Spleen (tissue), 11 donors: Measurements from ENCODE around the gene NLGN4X. TPM values are rescaled to one million over a fixed set of nuclear protein-coding genes. Genes with fewer than 3 reads are reported as not detected.

Experiments
- DNase-seq: peaks from one replicate; pipeline ENCODE4 v3.0.0-alpha.2; 2020
- H3K27ac ChIP-seq, 8 donors: fragments of 200-600 bp; sonication (generic) in 7 of 8; 1 replicate in 4 of 8; 2 replicates in 4 of 8; pipeline versions ENCODE4 v1.5.0 to v1.8.0; 2016 to 2021; ENCODE audit warnings: inconsistent platforms in 4 of 8, mild to moderate bottlenecking in 4 of 8, moderate library complexity in 1 of 8
- H3K27me3 ChIP-seq, 7 donors: fragments of 200-600 bp; sonication (generic) in 6 of 7; replicated peaks in 1 of 7; 1 replicate in 4 of 7; 2 replicates in 3 of 7; pipeline versions ENCODE4 v1.5.0 to v1.8.0; 2016 to 2021; ENCODE audit warnings: inconsistent platforms in 3 of 7, mild to moderate bottlenecking in 1 of 7
- H3K36me3 ChIP-seq, 6 donors: fragments of 200-600 bp; sonication (generic) in 5 of 6; 1 replicate in 4 of 6; 2 replicates in 2 of 6; pipeline versions ENCODE4 v1.5.0 to v1.8.0; 2016 to 2021; ENCODE audit warnings: inconsistent platforms in 2 of 6
- H3K4me1 ChIP-seq, 6 donors: fragments of 200-600 bp; sonication (generic) in 5 of 6; 1 replicate in 3 of 6; 2 replicates in 3 of 6; pipeline versions ENCODE4 v1.5.0 to v1.8.0; 2016 to 2021; ENCODE audit warnings: inconsistent platforms in 3 of 6
- H3K4me3 ChIP-seq, 8 donors: fragments of 200-600 bp; sonication (generic) in 7 of 8; 1 replicate in 4 of 8; 2 replicates in 4 of 8; pipeline versions ENCODE4 v1.5.0 to v1.8.0; 2016 to 2021; ENCODE audit warnings: inconsistent platforms in 4 of 8, mild to moderate bottlenecking in 4 of 8, moderate library complexity in 2 of 8
- H3K9me3 ChIP-seq, 8 donors: fragments of 200-600 bp; sonication (generic) in 7 of 8; 1 replicate in 4 of 8; 2 replicates in 4 of 8; pipeline versions ENCODE4 v1.5.0 to v1.8.0; 2016 to 2021; ENCODE audit warnings: inconsistent platforms in 4 of 8
- POLR2A ChIP-seq, 3 donors: fragments of 450-650 bp; IDR thresholded peaks; one replicate each; pipeline ENCODE4 v1.5.1; 2017; ENCODE audit warnings: antibody characterized with exemption in 3 of 3, mild to moderate bottlenecking in 1 of 3
- POLR2AphosphoS5 ChIP-seq, 3 donors: sonication (generic); formaldehyde crosslinking; IDR thresholded peaks; one replicate each; pipeline ENCODE4 v1.5.1; 2017; ENCODE audit warnings: antibody characterized with exemption in 3 of 3
- WGBS, 5 donors: extraction: QIAGEN DNeasy Blood & Tissue Kit in 3 of 5; methylation state at CpG; one replicate each; pipeline versions ENCODE4 v1.1.5 to v1.1.7; 2013 to 2018; 5-methylcytosine and 5-hydroxymethylcytosine counted together
- intact Hi-C: fragments of 100-400 bp; cut with DNase I; formaldehyde crosslinking; loops from one replicate; pipeline ENCODE4 v1.15.0; 2023; ENCODE audit warnings: low total_unique reads
- polyA plus RNA-seq, 3 donors: library from polyadenylated mRNA; stranded (reverse); fragments of 200-250 nt; gene quantifications; one replicate each; pipeline ENCODE4 v1.2.1, GENCODE V29; 2013
- total RNA-seq, 7 donors: library from RNA; depleted of rRNA in 3 of 7; stranded (reverse); fragments of >200 nt in 3 of 7; fragmentation: NEBNext Ultra II Directional in 4 of 7; extraction: Animal tissue kit (Norgen Biotek cat#: 25700) in 4 of 7; gene quantifications; one replicate each; pipeline versions ENCODE4 v1.1.0 to v1.2.1, GENCODE V29; 2016 to 2021
- TF ChIP-seq, protein P1 (sequence below), 11 experiments: fragments of 200-600 bp in 7 of 11; fragments of 450-650 bp in 4 of 11; sonication (generic) in 4 of 11; IDR thresholded peaks in 8 of 11; conservative IDR thresholded peaks in 3 of 11; 1 replicate in 7 of 11; 2 replicates in 4 of 11; pipeline versions ENCODE4 v1.4.0 to v1.8.0; 2016 to 2021; ENCODE audit warnings: antibody characterized with exemption in 11 of 11, inconsistent platforms in 4 of 11, mild to moderate bottlenecking in 1 of 11
- donor health status: healthy with polysubstance abuse.
- donor health status: DM: no; HTN: no; CAD: no; lungs with moderate emphysema.
- donor health status: DM: no; HTN: no; CAD: no.
- donor health status: Bipolar disorder and iron deficiency.
- donor health status: healthy.
- donor health status: DM: no; HTN: no; CAD: no.
- donor health status: DM: yes; HTN: yes; CAD: no.

Gene NLGN4X
- total and polyA plus RNA-seq, 10 donors = 0.68 to 16.1 (median 5.6) TPM

DNA sequence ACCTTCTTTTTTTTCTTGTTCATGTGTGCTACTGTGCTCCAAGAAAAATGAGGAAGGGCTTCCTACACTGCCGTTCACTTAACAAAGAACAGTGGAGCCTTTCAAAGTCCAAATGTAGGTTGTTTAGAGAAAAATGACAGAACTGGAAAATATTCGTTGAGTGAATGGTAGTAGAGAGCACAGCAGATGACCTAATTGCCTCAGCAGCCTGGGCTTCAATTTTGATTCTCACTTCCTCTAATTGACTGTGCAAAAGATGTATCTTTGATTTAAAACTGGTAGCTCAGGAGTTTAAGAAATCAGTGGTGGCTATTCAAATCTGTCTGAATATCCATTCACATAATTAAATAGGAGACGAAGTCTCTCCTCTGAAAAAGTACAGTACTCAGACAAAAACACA lies 5.2 kb downstream of the NLGN4X start:
- H3K4me1 ChIP-seq = peaks cover 0 to 6% (median 2%) of the 10 kb centered on the region in 6 donors
- peaks cover 0 to 34% (median 23%) of the 10 kb centered on the region in 7 donors for H3K27me3 ChIP-seq
- TF ChIP-seq POLR2A (IDR thresholded peaks at IDR 0.05) = no peak
- TF ChIP-seq, protein P1, sequence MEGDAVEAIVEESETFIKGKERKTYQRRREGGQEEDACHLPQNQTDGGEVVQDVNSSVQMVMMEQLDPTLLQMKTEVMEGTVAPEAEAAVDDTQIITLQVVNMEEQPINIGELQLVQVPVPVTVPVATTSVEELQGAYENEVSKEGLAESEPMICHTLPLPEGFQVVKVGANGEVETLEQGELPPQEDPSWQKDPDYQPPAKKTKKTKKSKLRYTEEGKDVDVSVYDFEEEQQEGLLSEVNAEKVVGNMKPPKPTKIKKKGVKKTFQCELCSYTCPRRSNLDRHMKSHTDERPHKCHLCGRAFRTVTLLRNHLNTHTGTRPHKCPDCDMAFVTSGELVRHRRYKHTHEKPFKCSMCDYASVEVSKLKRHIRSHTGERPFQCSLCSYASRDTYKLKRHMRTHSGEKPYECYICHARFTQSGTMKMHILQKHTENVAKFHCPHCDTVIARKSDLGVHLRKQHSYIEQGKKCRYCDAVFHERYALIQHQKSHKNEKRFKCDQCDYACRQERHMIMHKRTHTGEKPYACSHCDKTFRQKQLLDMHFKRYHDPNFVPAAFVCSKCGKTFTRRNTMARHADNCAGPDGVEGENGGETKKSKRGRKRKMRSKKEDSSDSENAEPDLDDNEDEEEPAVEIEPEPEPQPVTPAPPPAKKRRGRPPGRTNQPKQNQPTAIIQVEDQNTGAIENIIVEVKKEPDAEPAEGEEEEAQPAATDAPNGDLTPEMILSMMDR (IDR thresholded peaks at IDR 0.05 in 8 of 11, conservative IDR thresholded peaks at IDR 0.05 in 3 of 11) = no peak
- no peak for TF ChIP-seq POLR2AphosphoS5 (IDR thresholded peaks at IDR 0.05)
- no peaks in the 10 kb centered on the region for H3K36me3 ChIP-seq
- no peak overlapping the region for H3K27ac ChIP-seq
- DNase-seq = no peak
- no peak overlapping the region for H3K4me3 ChIP-seq
- intact Hi-C loops = no loop called here
- WGBS, 5 donors = 44 to 65% (median 53%) methylated on average over 3 of the region's 3 CpGs
- no peaks in the 10 kb centered on the region for H3K9me3 ChIP-seq

DNA sequence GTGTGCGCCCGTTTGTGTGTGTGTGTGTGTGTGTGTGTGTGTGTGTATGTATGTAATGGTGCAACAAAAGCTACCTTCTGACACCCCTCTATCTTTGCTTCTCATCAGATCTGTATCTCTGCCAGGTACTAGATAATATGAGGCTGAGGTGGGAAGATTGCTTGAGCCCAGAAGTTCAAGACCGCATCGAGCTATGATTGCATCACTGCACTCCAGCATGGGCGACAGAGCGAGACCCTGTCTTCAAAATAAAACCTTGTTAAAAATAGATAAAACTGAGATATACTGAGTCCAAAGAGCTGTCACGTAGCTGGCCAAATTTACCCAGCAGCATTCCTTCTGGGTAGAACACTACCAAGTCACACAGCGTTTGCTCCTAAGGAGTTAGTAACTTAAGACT lies 18.4 kb downstream of the NLGN4X start:
- no peaks in the 10 kb centered on the region for H3K27me3 ChIP-seq
- H3K4me1 ChIP-seq = no peaks in the 10 kb centered on the region
- no peaks in the 10 kb centered on the region for H3K36me3 ChIP-seq
- 74 to 82% (median 80%) methylated on average over 8 of the region's 8 CpGs for WGBS, 5 donors
- no peak overlapping the region for H3K27ac ChIP-seq
- intact Hi-C loops = no loop called here
- H3K9me3 ChIP-seq = no peaks in the 10 kb centered on the region
- no peak for DNase-seq
- TF ChIP-seq POLR2A (IDR thresholded peaks at IDR 0.05) (no peak), POLR2AphosphoS5 (IDR thresholded peaks at IDR 0.05) (no peak)
- TF ChIP-seq, protein P1 (IDR thresholded peaks at IDR 0.05 in 8 of 11, conservative IDR thresholded peaks at IDR 0.05 in 3 of 11) = no peak
- no peak overlapping the region for H3K4me3 ChIP-seq

DNA sequence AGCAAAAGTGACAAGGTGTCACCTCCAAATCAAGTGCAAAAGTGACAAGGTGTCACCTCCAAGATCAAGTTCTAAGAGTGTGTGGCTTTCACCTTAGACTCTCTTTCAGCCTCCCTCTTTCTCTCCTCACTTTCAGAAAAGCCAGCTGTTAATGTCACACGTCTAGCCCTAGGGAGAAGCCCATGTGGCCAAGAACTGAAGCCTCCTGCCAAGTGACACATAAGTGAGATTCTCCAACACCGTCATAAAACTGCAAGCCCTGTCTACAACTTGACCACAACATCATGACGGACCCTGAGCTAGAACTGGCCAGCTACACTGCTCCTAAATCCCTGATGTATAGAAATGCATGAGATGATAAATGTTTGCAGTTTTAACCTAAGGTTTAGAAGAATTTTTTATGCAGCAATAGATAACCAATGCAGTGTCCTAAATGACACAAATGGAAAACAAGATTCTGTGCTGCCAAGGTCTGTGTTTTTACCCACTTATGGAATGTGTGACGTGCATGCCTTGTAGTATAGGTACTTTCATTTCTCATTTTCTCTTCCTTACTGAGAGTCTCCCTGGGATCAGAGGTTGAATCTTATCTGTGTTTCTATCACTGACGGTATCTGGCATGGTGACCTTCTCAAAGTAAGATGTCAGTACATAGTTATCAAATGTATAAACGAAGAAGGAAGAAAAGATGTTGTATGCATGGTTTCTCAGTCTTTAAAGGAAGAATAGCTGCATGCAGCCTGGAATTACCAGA lies 25.0 kb downstream of the NLGN4X start:
- Histone ChIP-seq H3K9me3 (no peaks in the 10 kb centered on the region), H3K4me1 (no peaks in the 10 kb centered on the region), H3K27me3 (no peaks in the 10 kb centered on the region), H3K27ac (no peak overlapping the region), H3K36me3 (no peaks in the 10 kb centered on the region), H3K4me3 (no peak overlapping the region)
- WGBS, 5 donors = 50 to 76% (median 61%) methylated on average over 6 of the region's 6 CpGs
- DNase-seq = no peak
- TF ChIP-seq POLR2A (IDR thresholded peaks at IDR 0.05) (no peak), POLR2AphosphoS5 (IDR thresholded peaks at IDR 0.05) (no peak)
- TF ChIP-seq, protein P1 (IDR thresholded peaks at IDR 0.05 in 8 of 11, conservative IDR thresholded peaks at IDR 0.05 in 3 of 11) = no peak
- intact Hi-C loops = no loop called here

DNA sequence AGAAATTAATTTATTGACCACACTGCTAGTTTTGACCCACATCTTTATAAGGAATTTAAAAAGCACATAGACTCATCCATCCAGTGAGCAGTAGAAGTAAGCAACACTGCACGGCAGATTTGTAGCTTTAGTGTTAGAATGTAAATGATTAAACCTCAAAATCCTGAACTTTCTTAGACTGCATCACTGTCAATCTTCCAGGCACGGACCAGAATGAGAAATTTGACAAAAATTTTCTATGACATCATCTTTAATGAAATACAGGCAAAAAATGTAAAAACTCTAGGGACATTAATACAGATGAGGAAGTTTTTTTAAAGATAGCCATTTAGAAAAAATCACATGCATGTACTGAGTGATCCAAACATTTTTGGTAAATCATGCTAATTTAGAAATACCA lies 29.2 kb downstream of the NLGN4X start:
- no peaks in the 10 kb centered on the region for H3K27me3 ChIP-seq
- no peaks in the 10 kb centered on the region for H3K36me3 ChIP-seq
- TF ChIP-seq POLR2AphosphoS5 (IDR thresholded peaks at IDR 0.05) (no peak), POLR2A (IDR thresholded peaks at IDR 0.05) (no peak)
- TF ChIP-seq, protein P1 (IDR thresholded peaks at IDR 0.05 in 8 of 11, conservative IDR thresholded peaks at IDR 0.05 in 3 of 11) = no peak
- H3K27ac ChIP-seq = no peak overlapping the region
- H3K4me3 ChIP-seq = no peak overlapping the region
- no peak for DNase-seq
- intact Hi-C loops = no loop called here
- H3K4me1 ChIP-seq = no peaks in the 10 kb centered on the region
- H3K9me3 ChIP-seq = no peaks in the 10 kb centered on the region
- WGBS, 5 donors = 67 to 80% (median 72%) methylated on average over 2 of the region's 2 CpGs
